AG20443 (cell line): ENCODE measurements around the gene SETD2.

Experiments
- DNase-seq: peaks from one replicate; pipeline ENCODE4 v3.0.0; 2012; ENCODE audit warnings: low spot score, mixed read lengths

The SETD2 gene

GRCh38 chr3:47009225-47010110 lies 154.4 kb downstream of the SETD2 start:
- DNase-seq, result peak; percentile 100

DNA sequence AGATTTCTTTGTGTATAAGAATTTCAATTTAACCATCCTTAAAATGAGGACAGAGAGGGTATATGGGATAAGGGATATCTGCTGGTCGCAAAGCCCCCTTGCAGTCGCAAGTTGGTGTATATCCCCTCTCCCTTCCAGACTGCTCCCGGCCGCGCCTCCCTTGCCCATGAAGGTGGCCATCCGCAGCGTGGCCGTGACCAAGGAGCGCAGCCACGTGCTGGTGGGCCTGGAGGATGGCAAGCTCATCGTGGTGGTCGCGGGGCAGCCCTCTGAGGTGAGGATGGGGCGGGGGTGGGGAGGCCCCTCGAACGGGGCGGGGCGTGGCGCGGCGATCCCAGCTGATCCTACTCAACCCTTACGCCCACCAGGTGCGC lies 155.1 kb downstream of the SETD2 start:
- DNase-seq, result no peak

DNA sequence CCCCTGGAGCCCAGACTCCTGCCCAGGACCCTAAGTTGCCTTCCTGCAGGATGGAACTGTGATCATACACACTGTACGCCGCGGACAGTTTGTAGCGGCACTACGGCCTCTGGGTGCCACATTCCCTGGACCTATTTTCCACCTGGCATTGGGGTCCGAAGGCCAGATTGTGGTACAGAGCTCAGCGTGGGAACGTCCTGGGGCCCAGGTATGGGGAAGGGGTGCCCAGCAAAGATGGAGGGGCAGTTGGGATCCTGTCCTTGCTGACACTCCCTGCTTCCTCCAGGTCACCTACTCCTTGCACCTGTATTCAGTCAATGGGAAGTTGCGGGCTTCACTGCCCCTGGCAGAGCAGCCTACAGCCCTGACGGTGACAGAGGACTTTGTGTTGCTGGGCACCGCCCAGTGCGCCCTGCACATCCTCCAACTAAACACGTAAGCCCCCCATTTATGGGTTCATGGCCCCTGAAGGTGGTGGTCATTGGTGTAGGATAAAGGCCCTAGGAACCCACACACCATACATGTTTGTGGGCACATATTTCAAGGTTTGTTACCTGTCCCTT lies 155.6 kb downstream of the SETD2 start:
- no peak for DNase-seq

- DNase-seq, result no peak
These were observed 156.3 kb downstream of the SETD2 start for GRCh38 chr3:47007482-47008233.

DNA sequence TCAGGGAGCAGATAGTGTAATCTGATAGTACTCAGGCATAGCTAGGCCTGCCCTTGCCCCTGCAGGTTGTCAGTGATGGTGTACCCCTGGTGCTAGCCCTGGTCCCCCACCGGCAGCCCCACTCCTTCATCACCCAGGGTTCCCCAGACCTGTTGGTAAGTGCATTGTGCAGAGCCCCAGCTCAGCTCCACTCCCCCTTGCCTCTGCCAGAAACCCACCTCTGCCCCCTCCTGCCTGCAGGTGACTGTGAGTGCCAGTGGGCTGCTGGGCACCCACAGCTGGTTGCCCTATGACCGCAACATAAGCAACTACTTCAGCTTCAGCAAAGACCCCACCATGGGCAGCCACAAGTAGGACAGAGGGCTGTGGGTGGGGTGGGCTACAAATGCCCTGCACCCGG lies 156.9 kb downstream of the SETD2 start:
- DNase-seq, result no peak

DNA sequence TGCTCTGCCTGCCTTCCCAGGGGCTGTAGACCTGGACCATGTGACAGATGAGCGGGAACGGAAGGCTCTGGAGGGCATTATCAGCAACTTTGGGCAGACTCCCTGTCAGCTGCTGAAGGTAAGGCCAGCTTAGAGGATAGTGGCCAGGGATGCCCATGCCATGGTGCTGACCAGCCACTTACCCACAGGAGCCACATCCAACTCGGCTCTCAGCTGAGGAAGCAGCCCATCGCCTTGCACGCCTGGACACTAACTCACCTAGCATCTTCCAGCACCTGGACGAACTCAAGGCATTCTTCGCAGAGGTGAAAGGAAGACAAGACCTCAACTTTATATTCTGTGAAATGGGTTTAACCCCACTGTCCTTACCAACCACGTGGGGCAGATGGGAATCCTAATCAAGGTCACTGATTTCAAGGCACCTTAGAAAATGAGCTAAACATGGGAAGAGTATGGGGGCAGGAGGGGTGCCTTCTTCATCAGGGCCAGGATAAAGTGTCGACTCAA lies 157.7 kb downstream of the SETD2 start:
- no peak for DNase-seq

- no peak for DNase-seq
These were observed 158.4 kb downstream of the SETD2 start for GRCh38 chr3:47005212-47006144.

DNA sequence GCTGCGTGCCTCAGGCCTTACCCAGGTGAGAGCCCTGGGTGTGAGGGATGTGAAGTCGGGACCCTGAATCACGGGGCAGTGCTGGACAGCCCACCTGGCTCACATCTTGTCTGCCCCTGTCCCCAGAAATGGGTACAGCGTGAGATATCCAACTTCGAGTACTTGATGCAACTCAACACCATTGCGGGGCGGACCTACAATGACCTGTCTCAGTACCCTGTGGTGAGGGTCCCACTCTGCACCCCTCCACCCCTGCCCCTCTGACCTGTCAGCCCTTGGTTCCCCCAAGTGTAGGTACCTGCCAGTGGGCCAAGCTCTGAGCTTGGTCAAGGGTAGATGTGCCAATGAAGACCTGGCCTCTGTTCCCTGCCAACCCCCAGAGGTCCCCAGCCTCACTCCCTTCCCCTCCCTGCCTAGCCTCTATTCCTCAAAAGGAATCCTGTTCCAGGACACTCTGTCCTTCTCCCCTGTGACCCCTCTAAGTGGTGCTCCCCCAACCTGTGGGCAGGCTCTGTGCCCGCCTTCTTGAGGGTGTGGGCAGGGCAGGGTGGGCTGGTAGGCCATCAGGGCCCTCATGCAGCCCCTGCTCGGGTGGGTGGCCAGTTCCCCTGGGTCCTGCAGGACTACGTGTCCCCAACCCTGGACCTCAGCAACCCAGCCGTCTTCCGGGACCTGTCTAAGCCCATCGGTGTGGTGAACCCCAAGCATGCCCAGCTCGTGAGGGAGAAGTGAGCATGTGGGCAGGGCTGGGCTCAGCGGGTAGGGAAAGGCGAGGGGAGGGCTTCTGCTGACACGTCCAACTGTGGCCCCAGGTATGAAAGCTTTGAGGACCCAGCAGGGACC lies 159.3 kb downstream of the SETD2 start:
- no peak for DNase-seq

GRCh38 chr3:47003461-47004368 lies 160.2 kb downstream of the SETD2 start:
- no peak for DNase-seq

DNA sequence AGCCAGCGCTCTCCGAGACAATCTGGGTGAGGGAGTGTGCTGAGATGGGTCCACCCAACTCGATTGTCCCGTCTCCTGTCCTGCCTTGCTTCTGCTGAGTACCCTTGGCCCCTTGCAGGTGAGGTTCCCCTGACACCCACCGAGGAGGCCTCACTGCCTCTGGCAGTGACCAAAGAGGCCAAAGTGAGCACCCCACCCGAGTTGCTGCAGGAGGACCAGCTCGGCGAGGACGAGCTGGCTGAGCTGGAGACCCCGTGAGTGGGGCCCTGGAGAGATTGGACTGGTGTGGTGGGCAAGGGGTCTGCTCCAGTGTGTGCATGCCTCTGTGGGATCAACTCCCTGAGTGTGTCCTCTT lies 160.9 kb downstream of the SETD2 start:
- no peak for DNase-seq

- no peak for DNase-seq
These were observed 161.5 kb downstream of the SETD2 start for GRCh38 chr3:47002171-47003055.

DNA sequence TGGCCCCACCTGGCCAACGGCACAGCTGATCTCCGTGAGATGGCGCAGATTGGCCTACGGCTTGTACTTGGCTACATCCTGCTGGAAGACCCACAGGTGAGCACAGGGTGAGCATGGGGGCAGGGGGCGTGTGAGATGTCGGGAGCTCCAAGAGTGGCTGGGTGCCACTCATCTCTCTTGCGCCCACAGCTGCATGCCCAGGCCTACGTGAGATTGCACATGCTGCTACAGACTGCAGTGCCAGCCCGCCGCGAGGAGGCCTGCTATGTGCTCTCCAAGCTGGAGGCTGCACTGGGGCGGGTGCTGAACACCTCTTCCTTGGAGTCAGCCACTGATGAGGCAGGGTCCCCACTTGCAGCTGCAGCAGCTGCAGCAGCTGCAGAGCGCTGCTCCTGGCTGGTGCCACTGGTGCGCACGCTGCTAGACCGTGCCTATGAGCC lies 162.2 kb downstream of the SETD2 start:
- no peak for DNase-seq

GRCh38 chr3:47000922-47001730 lies 162.8 kb downstream of the SETD2 start:
- DNase-seq, result no peak

DNA sequence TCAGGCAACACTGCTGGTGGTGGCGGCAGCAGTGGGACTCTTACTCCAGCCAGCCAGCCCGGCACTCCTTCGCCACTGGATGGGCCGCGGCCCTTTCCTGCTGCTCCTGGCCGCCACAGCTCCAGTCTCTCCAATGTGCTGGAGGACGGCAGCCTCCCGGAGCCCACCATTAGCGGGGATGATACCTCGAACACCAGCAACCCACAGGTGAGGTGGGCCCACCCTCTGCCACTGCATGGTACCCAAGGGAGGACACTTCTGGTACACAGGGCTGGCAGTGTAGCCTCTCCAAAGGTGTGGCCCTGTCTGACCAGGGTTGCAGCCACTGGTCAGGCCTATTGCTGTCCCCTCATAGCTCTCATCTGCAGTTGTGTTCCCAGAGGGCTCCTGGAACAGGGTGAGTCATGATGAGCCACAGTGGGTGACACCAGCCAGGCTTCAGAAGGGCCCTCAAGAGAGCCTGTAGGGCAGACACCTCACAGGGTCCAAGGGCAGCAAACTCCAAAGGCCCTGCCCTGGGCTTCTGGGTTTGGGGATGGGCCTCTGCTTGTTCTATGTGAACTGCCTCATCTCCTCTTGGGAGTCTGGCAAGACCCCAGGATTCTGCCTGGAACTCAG lies 163.6 kb downstream of the SETD2 start:
- peak; percentile 34 for DNase-seq

GRCh38 chr3:46999516-47000197 lies 164.3 kb downstream of the SETD2 start:
- DNase-seq, result no peak

DNA sequence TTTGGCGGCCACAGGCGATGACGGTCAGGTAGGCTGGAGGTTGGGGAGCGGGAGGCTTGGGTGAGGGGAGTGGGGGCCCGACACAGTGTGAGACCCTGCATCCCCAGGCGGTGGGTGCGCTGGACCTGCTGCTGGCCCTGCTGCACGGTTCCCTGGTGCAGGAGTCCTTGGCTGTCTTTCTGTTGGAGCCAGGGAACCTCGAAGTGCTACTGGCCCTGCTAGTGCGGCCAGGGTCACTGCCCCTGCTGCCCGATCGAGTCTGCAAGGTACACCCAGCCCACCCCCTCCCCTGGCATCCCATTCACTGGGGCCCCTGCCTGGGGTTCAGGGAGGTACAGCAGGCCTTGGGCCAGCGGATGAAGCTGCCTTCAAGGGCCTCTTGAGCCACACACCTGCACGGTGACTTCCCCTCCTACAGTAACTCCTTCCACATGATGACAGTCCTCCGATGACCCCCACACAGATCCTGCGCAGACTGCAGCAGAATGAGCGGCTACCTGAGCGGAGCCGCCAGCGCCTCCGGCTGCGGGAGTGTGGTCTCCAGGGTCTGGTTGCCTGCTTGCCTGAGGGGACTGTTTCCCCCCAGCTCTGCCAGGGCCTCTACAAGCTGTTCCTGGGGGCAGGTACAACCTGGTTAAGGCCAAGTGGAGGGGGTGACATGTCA lies 164.9 kb downstream of the SETD2 start:
- no peak for DNase-seq
